Medulla oblongata (tissue), 1 donor: ENCODE data around the gene POLR1A.

Experiments
- DNase-seq: peaks from one replicate; pipeline ENCODE4 v3.0.0-alpha.2; 2015; ENCODE audit errors: extremely low spot score

POLR1A gene

GRCh38 chr2:86064006-86064405 lies 41.7 kb downstream of the POLR1A start:
- DNase-seq = no peak

- DNase-seq = no peak
Measured at GRCh38 chr2:86062043-86062442, 43.6 kb downstream of the POLR1A start.

GRCh38 chr2:86056590-86057331 lies 48.9 kb downstream of the POLR1A start:
- no peak for DNase-seq

- DNase-seq = no peak
Measured at GRCh38 chr2:86055314-86055713, 50.4 kb downstream of the POLR1A start.

- no peak for DNase-seq
Measured at GRCh38 chr2:86054535-86055082, 51.1 kb downstream of the POLR1A start.

- DNase-seq = no peak
Measured at GRCh38 chr2:86053166-86053565, 52.5 kb downstream of the POLR1A start.

GRCh38 chr2:86052676-86053075 lies 53.0 kb downstream of the POLR1A start:
- no peak for DNase-seq

- no peak for DNase-seq
Measured at GRCh38 chr2:86052265-86052664, 53.4 kb downstream of the POLR1A start.

- no peak for DNase-seq
Measured at GRCh38 chr2:86050301-86050700, 55.4 kb downstream of the POLR1A start.

- no peak for DNase-seq
Measured at GRCh38 chr2:86049529-86049928, 56.2 kb downstream of the POLR1A start.

GRCh38 chr2:86048888-86049287 lies 56.8 kb downstream of the POLR1A start:
- DNase-seq = no peak

GRCh38 chr2:86048383-86048701 lies 57.3 kb downstream of the POLR1A start:
- DNase-seq = no peak

GRCh38 chr2:86047575-86048382 lies 57.9 kb downstream of the POLR1A start:
- DNase-seq = no peak

- no peak for DNase-seq
Measured at GRCh38 chr2:86045541-86045940, 60.1 kb downstream of the POLR1A start.

- no peak for DNase-seq
Measured at GRCh38 chr2:86044614-86045013, 61.1 kb downstream of the POLR1A start.

- DNase-seq = no peak
Measured at GRCh38 chr2:86044045-86044444, 61.6 kb downstream of the POLR1A start.

- DNase-seq = no peak
Measured at GRCh38 chr2:86042256-86043168, 63.2 kb downstream of the POLR1A start.

- no peak for DNase-seq
Measured at GRCh38 chr2:86039963-86040655, 65.6 kb downstream of the POLR1A start.

GRCh38 chr2:86039178-86039962 lies 66.3 kb downstream of the POLR1A start:
- DNase-seq = no peak

- DNase-seq = no peak
Measured at GRCh38 chr2:86038291-86039081, 67.2 kb downstream of the POLR1A start.
